GM19023 (cell line): ENCODE data around the gene FIZ1.

Experiments used
- ATAC-seq: cut with Tn5 transposase; IDR thresholded peaks from one replicate; pipeline ENCODE4 v1.9.1; 2021; ENCODE audit warnings: mild to moderate bottlenecking, moderate library complexity; ENCODE audit not compliant: unreplicated experiment

Gene FIZ1

DNA sequence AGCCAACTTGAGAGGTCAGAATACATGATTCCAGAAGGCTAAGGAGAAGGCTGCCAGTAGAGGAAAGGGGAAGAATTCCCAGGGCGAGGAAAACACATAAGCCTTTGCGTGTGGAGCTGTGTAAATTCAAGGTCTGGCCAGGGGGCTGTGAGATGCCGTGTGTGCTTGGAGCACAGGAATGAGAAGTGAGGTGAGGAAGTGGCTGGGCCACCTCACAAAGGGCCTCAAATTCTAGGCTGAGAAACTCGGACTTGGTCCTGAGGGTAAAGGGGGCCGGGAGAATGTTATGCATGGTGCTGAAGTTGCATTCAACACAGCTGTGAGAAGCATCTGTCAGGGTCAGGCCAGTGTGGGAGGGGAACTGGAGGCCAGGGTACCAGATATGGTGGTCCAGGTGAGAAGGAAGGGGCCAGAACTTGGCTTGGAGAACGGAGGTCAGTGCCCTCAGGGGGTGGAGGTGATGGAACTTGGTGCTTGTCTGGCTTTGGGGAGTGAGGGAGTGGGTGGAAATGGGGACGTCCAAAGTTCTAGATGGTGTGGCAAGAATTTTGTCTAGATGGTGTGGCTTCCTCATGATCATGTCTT lies 36.6 kb upstream of the FIZ1 start:
- ATAC-seq, result no peak

DNA sequence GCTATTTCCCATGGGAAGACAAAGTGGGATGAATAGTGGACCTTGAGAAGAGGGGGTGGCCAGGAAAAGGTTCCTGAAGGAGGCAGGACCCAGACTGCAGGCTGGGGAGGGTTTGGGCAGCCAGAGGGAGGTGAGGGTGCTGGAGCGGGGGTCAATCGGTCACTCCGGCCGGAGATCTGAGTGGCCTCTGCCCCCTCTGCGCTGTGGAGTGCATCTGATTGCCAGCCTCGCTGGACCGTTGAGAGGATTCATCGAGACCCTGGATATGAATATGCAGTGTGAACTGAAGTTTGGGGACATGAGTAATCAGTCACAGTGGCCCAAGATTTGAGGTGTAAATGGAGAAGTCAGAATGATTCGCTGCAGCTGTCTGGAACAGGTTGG lies 36.0 kb upstream of the FIZ1 start:
- no peak for ATAC-seq

DNA sequence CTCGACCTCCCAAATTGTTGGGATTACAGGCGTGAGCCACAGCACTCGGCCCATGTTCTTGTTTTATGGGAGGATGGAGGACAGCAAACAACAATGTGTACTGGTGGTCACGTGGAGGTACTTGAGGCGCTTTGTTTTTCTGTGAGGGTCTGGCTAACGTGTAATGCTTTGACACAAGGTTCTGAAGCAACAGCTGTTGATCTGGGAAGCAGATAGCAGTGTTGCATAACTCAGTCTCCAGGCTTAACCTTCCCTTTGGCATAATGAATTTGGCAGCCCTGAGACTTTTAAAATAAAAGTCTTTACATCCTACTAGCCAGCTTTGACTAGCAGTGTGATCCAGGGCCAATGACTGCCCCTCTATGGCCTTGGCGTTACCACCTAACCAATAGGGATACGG lies 34.5 kb upstream of the FIZ1 start:
- ATAC-seq, result no peak

DNA sequence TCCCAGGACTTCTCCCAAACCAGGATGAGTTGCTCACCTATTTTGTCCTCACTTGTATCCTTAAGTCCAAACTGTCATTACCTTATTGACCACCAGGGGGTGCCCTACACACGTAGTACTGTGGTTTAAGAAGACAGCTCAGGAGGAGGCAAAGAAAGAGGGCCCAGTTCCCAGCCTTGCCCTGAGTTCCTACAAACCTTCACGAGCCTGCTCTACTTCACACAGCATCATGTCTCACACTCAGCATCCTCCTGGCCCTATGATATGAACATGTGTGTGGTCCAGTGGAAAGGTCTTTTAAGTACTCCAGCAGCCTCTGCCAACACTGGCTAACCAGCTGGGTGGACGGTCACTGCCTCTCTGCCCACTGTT lies 33.1 kb upstream of the FIZ1 start:
- no peak for ATAC-seq

DNA sequence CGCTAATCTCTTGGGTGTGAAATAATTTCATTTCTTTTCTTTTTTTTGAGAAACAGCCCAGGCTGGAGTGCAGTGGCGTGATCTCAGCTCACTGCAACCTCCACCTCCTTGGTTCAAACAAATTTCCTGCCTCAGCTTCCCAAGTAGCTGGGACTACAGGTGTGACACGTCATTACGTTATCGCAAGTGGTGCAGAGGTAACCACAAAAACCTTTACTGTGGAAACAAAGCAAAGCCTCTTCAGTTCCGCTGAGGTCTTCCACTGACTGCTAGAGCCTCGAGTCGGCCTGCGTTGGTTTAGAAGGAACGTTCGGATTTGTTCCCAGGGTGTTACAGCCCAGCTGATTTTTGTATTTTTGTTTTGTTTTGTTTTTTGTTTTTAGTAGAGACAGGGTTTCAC lies 27.0 kb upstream of the FIZ1 start:
- no peak for ATAC-seq

DNA sequence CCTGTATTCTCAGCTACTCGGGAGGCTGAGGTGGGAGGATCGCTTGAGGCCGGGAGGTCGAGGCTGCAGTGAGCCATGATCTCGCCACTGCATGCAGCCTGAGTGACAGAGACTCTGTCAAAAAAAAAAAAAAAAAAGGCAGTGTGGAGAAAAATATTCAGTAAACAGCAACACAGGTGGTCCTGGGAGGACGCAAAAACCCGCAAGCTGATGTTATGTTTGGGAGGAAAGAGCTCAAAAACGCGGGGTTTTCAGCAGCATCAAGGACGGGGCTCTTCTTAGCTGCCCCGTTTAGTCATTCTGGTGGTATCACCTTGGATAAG lies 25.6 kb upstream of the FIZ1 start:
- ATAC-seq, result no peak

DNA sequence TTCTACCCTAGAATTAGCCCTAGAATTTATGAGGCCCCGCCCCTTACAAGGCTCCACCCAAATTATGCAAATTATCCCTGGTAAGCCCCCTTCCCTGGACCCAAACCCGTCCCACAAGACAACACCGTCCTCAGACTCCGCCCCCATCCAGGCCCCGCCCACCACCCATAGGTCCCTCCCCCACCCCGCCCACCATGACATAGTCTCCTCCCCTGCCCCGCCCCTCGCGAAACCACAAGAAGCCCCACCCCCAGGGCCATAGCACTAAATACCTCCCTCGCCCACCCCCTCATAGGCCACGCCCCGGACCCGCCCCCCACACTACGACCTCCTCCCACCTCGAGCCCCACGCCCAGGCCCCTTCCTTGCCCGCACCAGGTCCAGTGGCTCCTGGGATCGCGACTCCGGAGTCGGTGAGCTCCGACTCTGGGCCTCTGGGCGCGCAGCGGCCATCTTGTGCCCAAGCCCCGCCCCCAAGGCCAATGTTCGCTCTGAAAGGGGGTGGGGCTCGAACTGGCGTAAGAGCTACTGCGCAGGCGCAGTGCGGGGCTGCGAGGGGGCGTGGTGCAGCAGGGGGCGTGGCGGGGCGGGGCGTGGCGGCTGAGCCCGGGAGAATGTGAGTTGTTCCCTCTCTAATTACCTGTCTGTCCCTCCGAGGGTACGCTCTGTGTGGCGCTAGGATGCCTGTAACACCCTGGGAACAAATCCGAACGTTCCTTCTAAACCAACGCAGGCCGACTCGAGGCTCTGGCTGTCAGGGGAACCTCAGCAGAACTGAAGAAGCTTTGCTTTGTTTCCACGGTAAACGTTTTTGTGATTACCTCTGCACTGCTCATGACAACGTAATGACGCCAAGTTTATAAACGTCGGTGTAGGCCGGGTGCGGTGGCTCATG lies 25.0 kb upstream of the FIZ1 start, which contains the start of gene ZNF784:
TSS of gene ZNF784 (minus strand) at position 458 of the 895 bp plus-strand sequence. CDS start at position 453, 5 bp downstream.
- ATAC-seq, result peak; percentile 70

DNA sequence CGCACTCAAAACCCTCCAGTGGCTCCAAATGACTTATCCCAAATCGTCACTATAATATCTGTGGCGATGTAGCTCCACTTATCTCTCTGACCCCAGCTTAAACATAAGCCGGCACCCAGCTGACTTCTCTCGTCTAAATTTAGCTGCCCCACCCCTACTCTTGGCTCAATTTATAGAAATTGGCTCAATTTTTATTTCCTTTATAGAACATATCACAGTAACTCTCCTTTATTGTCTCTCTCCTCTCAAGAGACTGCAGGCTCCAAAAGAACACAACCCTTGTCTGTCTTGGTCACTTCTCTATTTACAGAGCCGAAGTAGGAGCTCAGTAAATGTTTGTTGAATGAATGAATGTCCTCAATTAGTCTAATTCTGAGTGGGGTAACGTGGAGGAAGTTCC lies 24.2 kb upstream of the FIZ1 start:
- no peak for ATAC-seq

DNA sequence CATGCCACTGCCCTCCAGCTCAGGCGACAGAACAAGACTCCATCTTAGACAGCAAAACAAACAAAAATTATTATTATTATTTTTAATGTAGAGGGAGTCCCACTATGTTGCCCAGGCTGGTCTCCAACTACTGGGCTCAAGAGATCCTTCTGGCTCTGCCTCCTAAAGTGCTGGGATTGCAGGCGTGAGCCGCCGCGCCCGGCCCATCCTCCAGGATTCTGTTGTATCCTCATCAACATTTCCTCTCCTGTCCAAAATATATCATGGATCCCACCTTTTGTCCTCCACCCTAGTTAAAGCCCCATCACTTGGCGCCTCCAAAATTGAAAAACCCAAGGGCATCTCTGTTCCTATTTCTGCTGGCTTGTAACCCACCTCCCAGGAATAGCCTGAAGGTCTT lies 23.8 kb upstream of the FIZ1 start:
- ATAC-seq, result no peak

DNA sequence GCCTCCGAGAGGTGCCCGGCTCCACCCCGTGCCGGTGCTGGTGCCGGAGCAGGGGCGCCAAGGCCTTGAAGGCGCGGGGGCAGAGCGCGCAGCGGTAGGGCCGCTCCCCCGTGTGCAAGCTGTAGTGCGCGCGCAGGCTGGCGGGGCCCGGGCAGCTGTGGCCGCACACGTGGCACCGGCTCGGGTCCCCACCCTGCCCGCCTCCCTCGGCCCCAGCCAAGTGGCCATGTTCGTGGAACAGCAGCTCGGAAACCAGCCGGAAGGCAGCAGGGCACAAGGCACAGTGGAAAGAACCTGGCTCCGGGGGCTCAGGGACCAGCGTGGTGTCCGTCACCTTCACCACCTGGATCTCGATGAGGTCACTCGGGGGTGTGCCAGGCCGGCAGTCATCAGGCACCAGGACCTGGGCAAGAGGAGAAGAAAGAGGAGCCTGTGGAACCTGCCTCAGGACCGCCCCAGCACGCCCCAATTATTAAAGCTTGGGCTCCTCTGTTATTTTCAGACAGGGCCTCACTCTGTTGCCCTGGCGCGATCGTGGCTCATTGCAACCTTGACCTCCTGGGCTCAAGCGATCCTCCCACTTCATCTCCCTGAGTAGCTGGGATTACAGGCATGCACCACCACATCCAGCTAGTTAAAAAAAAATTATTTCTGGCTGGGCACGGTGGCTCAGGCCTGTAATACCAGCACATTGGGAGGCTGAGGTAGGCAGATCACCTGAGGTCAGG lies 23.1 kb upstream of the FIZ1 start:
- ATAC-seq, result no peak

DNA sequence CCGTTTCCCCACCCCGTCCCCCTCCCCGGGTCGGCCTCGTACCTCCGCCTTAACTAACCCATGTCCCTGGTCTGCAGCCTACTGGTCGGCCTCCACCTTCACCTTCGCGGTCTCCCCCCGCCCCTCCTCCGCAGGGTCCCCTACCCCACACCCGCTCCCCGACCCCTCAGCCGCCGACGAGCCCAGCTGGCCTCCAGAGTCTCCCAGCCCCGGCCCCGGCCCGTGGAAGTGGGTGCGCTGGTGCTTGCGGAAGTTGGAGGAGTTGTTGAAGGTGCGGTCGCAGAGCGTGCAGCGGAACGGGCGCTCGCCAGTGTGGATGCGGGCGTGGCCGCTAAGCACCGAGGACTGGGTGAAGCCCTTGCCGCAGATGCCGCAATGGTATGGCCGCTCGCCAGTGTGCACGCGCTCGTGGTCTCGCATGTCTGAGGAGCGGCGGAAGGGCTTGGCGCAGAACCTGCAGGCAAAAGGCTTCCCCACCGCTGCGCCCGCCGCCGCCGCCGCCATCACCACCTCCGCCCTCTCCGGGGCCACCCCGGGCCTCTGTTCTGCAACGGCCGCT lies 22.4 kb upstream of the FIZ1 start:
- ATAC-seq, result no peak

DNA sequence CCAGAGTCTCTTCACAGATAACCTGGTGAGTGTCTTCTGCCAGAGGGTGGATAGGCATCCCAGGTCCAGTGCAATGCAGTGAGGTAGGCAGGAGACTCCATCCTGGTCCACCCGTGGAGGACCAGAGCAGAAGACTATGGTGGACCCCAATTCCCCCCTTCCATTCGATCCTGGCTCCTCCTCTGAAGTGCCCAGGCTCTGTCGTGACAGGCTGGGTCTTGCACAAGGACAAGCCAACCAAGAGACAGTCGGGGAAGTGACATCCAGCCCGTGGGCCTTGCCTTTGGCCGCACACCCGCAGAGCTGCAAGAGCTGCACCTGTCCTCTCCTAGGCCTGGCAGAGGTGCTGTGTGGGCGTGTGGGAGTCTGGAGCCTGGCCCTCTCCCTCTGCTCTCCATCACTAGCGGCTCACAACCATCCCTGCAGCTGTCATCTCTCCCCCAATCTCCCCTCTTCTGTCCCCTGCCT lies 21.9 kb upstream of the FIZ1 start:
- ATAC-seq, result no peak

DNA sequence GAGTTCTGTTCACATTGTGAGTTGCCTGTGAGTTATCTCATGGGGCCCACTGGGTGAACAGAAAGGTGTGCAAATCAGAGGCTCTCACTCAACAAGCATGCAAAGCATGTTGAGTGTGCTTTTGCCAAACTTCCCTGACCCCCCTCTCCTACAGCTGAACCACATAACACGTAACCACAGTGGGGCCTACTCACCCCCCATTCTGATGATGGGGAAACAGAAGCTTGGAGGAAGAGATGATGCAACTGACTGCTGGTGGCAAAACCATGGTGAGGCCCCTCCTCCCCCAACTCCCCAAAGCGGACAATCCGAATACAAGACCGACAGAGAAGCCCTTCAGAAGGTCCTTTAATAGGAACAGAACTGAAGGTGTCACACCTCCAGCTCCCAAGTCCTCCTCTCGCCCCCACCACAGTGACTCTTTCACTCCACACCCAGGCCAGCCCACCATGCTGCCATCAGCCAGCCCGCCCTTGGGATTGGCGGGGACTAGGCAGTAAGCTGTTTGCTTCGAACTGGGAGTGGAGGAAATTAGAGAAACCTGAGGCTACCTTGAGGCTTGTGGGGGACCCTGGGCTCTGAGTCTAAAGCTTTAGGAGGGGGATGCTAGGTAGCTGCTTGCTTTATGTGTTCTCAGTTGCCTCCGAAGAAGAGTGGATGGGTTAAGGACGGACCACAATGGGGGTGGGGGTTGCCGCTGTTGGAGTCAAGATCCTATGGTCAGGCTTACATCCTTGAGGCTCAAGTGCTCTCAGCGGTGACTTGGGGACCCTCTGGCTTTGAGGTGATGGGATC lies 21.3 kb upstream of the FIZ1 start:
- no peak for ATAC-seq

DNA sequence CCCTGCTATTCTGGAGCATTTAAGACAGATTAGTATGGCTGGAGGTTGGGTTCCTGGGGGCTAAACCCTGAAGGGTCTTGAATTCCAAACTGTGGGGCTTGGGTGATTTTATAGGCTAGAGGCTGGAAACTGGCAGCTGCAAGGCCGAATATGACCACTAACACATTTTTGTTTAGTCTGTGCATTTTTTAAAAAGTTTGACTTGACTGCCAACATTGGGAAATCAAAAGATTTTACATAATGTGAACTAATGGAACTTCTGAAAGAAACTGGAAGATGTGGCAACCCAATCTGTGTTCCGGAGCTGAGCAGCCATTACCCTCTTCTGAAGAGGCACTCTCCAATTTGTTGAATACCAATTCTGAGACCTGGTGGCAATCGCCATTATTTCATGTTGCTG lies 20.0 kb upstream of the FIZ1 start:
- no peak for ATAC-seq

DNA sequence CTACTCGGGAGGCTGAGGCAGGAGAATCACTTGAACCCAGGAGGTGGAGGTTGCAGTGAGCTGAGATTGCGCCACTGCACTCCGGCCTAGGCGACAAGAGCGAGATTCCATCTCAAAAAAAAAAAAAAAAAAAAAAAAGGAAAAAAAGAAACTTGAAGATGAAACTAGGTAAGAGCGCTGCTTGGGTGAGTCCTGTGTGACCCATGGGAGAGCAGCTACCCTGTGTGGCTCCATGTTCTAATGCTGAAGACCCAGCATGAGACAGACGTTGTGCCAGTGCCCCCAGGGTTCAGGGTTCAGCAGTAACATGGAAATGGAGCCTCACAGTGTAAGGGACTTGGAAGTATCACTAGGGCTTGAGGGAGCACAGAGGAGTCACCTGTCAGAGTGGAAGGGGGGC lies 19.1 kb upstream of the FIZ1 start:
- no peak for ATAC-seq

DNA sequence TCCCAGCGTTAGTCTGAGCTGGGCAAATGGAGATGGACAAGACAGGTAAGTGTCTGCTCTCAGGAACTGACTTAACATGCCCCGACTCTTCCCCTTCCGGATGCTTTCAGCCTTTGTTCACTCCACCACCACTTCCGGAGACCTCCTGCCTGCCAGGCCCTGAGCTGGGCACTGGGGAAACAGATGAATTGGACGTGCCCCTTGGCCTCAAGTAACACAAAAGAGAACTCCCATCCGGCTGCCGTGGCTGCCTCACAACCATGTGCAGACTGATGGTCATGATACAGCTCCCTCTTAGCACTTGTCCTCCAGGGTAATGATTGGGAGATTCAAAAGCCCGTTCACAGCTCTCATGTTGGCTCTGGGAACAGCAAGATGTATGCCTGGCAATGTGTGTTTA lies 18.1 kb upstream of the FIZ1 start:
- ATAC-seq, result no peak

DNA sequence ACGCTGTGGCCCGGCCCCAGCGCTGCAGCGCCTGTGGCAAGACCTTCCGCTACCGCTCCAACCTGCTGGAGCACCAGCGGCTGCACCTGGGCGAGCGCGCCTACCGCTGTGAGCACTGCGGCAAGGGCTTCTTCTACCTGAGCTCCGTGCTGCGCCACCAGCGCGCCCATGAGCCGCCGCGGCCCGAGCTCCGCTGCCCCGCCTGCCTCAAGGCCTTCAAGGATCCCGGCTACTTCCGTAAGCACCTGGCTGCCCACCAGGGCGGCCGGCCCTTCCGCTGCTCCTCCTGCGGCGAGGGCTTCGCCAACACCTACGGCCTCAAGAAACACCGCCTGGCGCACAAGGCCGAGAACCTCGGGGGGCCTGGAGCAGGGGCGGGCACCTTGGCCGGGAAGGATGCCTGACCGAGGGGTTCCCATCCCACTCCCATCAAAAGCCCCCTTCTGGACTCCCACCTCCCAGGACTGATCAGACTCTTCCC lies 17.1 kb upstream of the FIZ1 start:
- ATAC-seq, result no peak

DNA sequence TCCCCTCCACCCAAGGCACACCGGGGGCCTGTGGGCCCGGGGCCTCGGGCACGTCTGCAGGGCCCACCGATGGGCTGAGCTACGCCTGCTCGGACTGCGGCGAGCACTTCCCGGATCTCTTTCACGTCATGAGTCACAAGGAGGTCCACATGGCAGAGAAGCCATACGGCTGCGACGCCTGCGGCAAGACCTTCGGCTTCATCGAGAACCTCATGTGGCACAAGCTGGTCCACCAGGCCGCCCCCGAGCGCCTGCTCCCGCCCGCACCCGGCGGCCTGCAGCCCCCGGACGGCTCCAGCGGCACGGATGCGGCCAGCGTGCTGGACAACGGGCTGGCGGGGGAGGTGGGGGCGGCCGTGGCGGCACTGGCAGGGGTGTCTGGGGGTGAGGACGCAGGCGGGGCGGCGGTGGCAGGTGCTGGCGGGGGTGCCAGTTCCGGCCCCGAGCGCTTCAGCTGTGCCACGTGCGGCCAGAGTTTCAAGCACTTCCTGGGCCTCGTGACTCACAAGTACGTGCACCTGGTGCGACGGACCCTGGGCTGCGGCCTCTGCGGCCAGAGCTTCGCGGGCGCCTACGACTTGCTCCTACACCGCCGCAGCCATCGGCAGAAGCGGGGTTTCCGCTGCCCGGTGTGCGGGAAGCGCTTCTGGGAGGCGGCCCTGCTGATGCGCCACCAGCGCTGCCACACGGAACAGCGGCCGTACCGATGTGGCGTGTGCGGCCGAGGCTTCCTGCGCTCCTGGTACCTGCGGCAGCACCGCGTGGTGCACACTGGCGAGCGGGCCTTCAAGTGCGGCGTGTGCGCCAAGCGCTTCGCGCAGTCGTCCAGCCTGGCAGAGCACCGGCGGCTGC lies 16.5 kb upstream of the FIZ1 start:
- no peak for ATAC-seq

DNA sequence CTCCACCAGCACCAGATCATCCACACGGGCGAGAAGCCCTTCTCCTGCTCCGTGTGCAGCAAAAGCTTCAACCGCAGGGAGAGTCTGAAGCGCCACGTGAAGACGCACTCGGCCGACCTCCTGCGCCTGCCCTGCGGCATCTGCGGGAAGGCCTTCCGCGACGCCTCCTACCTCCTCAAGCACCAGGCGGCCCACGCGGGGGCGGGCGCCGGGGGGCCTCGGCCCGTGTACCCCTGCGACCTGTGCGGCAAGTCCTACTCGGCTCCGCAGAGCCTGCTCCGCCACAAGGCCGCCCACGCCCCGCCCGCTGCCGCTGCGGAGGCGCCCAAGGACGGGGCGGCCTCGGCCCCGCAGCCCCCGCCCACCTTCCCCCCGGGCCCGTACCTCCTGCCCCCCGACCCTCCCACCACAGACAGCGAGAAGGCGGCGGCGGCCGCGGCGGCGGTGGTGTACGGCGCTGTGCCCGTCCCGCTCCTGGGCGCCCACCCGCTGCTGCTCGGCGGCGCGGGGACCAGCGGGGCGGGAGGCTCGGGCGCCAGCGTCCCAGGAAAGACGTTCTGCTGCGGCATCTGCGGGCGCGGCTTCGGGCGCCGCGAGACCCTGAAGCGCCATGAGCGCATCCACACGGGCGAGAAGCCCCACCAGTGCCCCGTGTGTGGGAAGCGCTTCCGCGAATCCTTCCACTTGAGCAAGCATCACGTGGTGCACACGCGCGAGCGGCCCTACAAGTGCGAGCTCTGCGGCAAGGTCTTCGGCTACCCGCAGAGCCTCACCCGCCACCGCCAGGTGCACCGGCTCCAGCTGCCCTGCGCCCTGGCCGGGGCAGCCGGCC lies 15.6 kb upstream of the FIZ1 start:
- no peak for ATAC-seq
